ENCODE results near the gene SLC7A7.

- no peak for TF ChIP-seq ZNF843 (tag by site-specific recombination; IDR thresholded peaks at IDR 0.05)
- TF ChIP-seq, protein P1, sequence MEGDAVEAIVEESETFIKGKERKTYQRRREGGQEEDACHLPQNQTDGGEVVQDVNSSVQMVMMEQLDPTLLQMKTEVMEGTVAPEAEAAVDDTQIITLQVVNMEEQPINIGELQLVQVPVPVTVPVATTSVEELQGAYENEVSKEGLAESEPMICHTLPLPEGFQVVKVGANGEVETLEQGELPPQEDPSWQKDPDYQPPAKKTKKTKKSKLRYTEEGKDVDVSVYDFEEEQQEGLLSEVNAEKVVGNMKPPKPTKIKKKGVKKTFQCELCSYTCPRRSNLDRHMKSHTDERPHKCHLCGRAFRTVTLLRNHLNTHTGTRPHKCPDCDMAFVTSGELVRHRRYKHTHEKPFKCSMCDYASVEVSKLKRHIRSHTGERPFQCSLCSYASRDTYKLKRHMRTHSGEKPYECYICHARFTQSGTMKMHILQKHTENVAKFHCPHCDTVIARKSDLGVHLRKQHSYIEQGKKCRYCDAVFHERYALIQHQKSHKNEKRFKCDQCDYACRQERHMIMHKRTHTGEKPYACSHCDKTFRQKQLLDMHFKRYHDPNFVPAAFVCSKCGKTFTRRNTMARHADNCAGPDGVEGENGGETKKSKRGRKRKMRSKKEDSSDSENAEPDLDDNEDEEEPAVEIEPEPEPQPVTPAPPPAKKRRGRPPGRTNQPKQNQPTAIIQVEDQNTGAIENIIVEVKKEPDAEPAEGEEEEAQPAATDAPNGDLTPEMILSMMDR (tag by site-specific recombination; IDR thresholded peaks at IDR 0.05): no peak
- TF ChIP-seq ZNF768 (tag by site-specific recombination; IDR thresholded peaks at IDR 0.05): no peak
- TF ChIP-seq ZNF561 (tag by site-specific recombination; IDR thresholded peaks at IDR 0.05; ENCODE audit: borderline replicate concordance): no peak
- no peak for TF ChIP-seq ZBTB21 (tag by site-specific recombination; IDR thresholded peaks at IDR 0.05)
These were observed 6.2 kb upstream of the SLC7A7 start for GRCh38 chr14:22821193-22822015.
